ENCODE results near the gene C11orf86.

DNA sequence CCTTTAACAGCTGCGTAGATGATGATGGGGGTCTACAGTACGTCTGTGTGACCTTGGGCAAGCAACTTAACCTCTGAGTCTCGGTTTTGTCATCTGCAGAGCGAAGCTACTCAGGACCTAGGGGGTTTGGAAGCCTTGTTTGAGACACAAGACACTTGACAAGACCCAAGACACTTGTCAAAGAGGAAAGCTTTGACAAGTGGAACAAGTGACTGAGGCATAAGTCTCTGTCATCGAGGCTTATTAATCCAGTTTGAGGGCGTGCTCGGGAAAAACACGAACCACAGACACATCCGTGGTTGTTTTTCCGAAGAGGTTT, 16.2 kb upstream of the C11orf86 start:
- TF ChIP-seq POLR2AphosphoS5 (IDR thresholded peaks at IDR 0.05; ENCODE audit: low read depth) (no peak), EZH2 (IDR thresholded peaks at IDR 0.05; ENCODE audit: low read depth, unreplicated experiment) (no peak), ZNF331 (CRISPR knock-in tag; IDR thresholded peaks at IDR 0.05; ENCODE audit: low read depth) (no peak)
- TF ChIP-seq, protein P1, sequence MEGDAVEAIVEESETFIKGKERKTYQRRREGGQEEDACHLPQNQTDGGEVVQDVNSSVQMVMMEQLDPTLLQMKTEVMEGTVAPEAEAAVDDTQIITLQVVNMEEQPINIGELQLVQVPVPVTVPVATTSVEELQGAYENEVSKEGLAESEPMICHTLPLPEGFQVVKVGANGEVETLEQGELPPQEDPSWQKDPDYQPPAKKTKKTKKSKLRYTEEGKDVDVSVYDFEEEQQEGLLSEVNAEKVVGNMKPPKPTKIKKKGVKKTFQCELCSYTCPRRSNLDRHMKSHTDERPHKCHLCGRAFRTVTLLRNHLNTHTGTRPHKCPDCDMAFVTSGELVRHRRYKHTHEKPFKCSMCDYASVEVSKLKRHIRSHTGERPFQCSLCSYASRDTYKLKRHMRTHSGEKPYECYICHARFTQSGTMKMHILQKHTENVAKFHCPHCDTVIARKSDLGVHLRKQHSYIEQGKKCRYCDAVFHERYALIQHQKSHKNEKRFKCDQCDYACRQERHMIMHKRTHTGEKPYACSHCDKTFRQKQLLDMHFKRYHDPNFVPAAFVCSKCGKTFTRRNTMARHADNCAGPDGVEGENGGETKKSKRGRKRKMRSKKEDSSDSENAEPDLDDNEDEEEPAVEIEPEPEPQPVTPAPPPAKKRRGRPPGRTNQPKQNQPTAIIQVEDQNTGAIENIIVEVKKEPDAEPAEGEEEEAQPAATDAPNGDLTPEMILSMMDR (conservative IDR thresholded peaks at IDR 0.05; ENCODE audit: low read depth in 2 of 2): no peak
- TF ChIP-seq, protein P2, sequence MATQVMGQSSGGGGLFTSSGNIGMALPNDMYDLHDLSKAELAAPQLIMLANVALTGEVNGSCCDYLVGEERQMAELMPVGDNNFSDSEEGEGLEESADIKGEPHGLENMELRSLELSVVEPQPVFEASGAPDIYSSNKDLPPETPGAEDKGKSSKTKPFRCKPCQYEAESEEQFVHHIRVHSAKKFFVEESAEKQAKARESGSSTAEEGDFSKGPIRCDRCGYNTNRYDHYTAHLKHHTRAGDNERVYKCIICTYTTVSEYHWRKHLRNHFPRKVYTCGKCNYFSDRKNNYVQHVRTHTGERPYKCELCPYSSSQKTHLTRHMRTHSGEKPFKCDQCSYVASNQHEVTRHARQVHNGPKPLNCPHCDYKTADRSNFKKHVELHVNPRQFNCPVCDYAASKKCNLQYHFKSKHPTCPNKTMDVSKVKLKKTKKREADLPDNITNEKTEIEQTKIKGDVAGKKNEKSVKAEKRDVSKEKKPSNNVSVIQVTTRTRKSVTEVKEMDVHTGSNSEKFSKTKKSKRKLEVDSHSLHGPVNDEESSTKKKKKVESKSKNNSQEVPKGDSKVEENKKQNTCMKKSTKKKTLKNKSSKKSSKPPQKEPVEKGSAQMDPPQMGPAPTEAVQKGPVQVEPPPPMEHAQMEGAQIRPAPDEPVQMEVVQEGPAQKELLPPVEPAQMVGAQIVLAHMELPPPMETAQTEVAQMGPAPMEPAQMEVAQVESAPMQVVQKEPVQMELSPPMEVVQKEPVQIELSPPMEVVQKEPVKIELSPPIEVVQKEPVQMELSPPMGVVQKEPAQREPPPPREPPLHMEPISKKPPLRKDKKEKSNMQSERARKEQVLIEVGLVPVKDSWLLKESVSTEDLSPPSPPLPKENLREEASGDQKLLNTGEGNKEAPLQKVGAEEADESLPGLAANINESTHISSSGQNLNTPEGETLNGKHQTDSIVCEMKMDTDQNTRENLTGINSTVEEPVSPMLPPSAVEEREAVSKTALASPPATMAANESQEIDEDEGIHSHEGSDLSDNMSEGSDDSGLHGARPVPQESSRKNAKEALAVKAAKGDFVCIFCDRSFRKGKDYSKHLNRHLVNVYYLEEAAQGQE (IDR thresholded peaks at IDR 0.05; ENCODE audit: unreplicated experiment): no peak
